Hematopoietic multipotent progenitor cell treated with erythropoietin and hydrocortisone succinate and interleukin-3 and kit ligand, for 8 days (in vitro differentiated cells): ENCODE results near the gene TYW3.

ENCODE experiments used
- DNase-seq: peaks from one replicate; pipeline ENCODE4 v3.0.0-alpha.2; 2015

Gene TYW3

DNA sequence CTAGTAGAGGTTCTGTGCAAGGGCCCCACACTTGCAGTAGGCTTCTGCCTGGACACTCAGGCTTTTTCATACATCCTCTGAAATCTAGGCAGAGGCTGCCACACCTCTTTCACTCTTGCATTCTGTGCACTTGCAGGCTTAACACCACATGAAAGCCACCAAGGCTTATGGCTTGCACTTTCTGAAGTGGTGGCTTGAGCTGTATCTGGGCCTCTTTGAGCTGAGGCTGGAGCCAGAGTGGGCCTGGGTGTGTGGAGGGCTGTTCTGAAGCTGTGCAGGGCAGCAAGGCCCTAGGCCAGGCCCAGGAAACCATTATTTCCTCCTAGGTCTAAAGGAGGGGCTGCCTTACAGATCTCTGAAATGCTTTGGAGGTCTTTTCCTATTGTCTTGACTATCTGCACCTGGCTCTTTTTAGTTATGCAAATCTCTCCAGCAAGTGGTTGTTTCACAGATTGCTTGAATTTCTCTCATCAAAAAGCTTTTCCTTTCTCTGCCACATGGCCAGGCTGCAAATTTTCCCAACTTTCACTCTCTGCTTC, 66.2 kb downstream of the TYW3 start:
- DNase-seq: no peak

DNA sequence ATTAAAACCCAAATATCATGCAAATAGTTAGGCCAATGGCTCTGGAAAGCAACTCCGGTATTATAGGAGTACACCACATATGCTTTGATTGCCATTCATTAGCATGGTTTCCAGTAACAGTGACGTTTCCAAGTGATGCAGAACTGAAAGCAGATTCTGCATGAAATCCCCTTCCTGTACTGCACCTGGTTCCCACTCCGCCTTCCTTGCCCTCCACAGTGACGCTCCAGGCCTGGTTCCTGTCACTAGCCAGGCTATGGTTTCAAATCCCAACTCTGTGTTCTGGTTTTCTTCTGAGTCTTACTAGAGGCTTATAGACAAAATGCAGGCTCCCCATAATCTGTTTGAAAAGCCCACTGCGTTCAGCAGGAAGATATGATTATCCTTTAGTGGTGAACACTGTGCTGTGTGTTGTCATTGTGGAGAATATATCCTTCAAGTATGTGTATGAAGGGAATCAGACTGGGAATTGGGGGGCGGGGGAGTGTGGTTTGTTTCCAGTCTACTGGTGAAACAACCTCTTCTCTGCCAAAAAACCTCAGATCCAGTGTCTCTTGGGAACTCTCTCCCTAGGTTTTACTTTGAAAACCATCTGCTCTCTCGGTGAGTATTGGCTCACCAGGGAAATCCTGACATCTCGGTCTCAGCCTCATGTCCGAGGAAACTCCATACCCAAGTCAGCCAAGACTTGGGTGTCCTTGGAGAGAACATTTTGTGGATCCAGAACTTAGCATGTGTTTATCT, 78.7 kb downstream of the TYW3 start:
- no peak for DNase-seq

DNA sequence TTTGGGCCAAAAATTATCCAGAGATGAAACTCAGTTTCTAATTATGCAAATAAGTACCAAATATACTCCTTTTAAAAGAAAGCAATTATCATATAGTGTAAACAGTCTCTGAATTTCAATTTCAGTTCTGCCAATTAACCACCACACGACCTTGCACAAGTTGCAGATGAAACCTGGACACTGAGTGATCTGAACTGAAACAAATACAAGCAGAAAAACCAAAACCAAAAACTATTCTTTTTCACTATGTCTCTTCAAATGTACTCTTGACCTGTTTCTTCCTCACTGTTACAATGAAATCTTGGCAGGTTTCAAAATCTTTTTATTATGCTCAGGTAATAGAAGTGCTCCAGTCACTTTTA, 79.2 kb downstream of the TYW3 start:
- DNase-seq: no peak
